Breast epithelium (tissue), 4 donors: ENCODE results near the gene DHX32. TPM values are rescaled to one million over a fixed set of nuclear protein-coding genes. Genes with fewer than 3 reads are reported as not detected.
"Not testable (repeated sequence)": the region's sequence is repeated elsewhere in the genome, so short reads cannot be mapped to it uniquely, and the experiment has no call there.

ENCODE experiments used
- DNase-seq, 2 donors: peaks; one replicate each; pipeline ENCODE4 v3.0.0-alpha.2; 2019; ENCODE audit warnings: low spot score in 2 of 2
- H3K27ac ChIP-seq, 2 donors: fragments of 200-600 bp; sonication (generic) in 1 of 2; one replicate each; pipeline ENCODE4 v1.5.1; 2016 to 2019; ENCODE audit warnings: mild to moderate bottlenecking in 1 of 2
- H3K27me3 ChIP-seq, 2 donors: fragments of 200-600 bp; sonication (generic) in 1 of 2; one replicate each; pipeline versions ENCODE4 v1.5.1 to v1.6.0; 2017 to 2019; ENCODE audit warnings: control low read depth in 1 of 2, mild to moderate bottlenecking in 1 of 2
- H3K36me3 ChIP-seq: fragments of 200-600 bp; one replicate; pipeline ENCODE4 v1.5.1; 2019
- H3K4me1 ChIP-seq, 2 donors: fragments of 200-600 bp; sonication (generic); one replicate each; pipeline ENCODE4 v1.5.1; 2016 to 2019; ENCODE audit warnings: control low read depth in 1 of 2
- H3K4me3 ChIP-seq, 3 donors: fragments of 200-600 bp; sonication (generic); 1 replicate in 2 of 3; 2 replicates in 1 of 3; pipeline ENCODE4 v1.5.1; 2016 to 2019; ENCODE audit warnings: mild to moderate bottlenecking in 3 of 3, moderate library complexity in 2 of 3
- H3K9me3 ChIP-seq, 2 donors: fragments of 200-600 bp; sonication (generic) in 1 of 2; one replicate each; pipeline ENCODE4 v1.5.1; 2016 to 2019; ENCODE audit warnings: control low read depth in 1 of 2
- CTCF ChIP-seq, 3 donors: fragments of 450-650 bp; IDR thresholded peaks; one replicate each; pipeline ENCODE4 v1.5.1; 2016 to 2017; ENCODE audit warnings: antibody characterized with exemption in 3 of 3, mild to moderate bottlenecking in 3 of 3, moderate library complexity in 3 of 3
- POLR2A ChIP-seq: fragments of 450-650 bp; IDR thresholded peaks from one replicate; pipeline ENCODE4 v1.6.1; 2016; ENCODE audit warnings: antibody characterized with exemption, mild to moderate bottlenecking, moderate library complexity
- POLR2AphosphoS5 ChIP-seq, 3 donors: sonication (generic); formaldehyde crosslinking; IDR thresholded peaks; one replicate each; pipeline ENCODE4 v1.6.1; 2017; ENCODE audit warnings: antibody characterized with exemption in 3 of 3
- intact Hi-C: fragments of 100-400 bp; cut with DNase I; formaldehyde crosslinking; loops from one replicate; pipeline ENCODE4 v1.15.1; 2023; ENCODE audit warnings: low total_unique reads
- total RNA-seq, 3 donors: library from RNA; depleted of rRNA; stranded (reverse); fragments of >200 nt; gene quantifications; one replicate each; pipeline ENCODE4 v1.1.0, GENCODE V29; 2016

DHX32 gene
- total RNA-seq, 3 donors from 2014 or later, result 18.1 to 54.6 (median 42.0) TPM

GRCh38 chr10:125911145-125911544 is 30.1 kb upstream of the DHX32 start:
- TF ChIP-seq POLR2A (no peak), CTCF (IDR thresholded peaks at IDR 0.05) (no peak), POLR2AphosphoS5 (IDR thresholded peaks at IDR 0.05) (no peak)
- intact Hi-C loops, result no loop called here
- Histone ChIP-seq H3K27ac (no peak overlapping the region), H3K4me1 (no peaks in the 10 kb centered on the region), H3K4me3 (no peak overlapping the region), H3K36me3 (no peaks in the 10 kb centered on the region), H3K9me3 (no peaks in the 10 kb centered on the region), H3K27me3 (no peaks in the 10 kb centered on the region)
- no peak for DNase-seq

- DNase-seq, H3K9me3 ChIP-seq, H3K4me3 ChIP-seq, H3K27me3 ChIP-seq, intact Hi-C loops, H3K36me3 ChIP-seq, H3K4me1 ChIP-seq, H3K27ac ChIP-seq: not testable (repeated sequence)
These were observed 28.4 kb upstream of the DHX32 start for GRCh38 chr10:125909491-125909890.

- H3K4me3 ChIP-seq, intact Hi-C loops, H3K36me3 ChIP-seq, H3K4me1 ChIP-seq, H3K27me3 ChIP-seq, DNase-seq, H3K9me3 ChIP-seq, H3K27ac ChIP-seq: not testable (repeated sequence)
These were observed 27.7 kb upstream of the DHX32 start for GRCh38 chr10:125908813-125909212.

- DNase-seq, H3K27ac ChIP-seq, H3K4me3 ChIP-seq, H3K4me1 ChIP-seq, H3K9me3 ChIP-seq, H3K36me3 ChIP-seq, H3K27me3 ChIP-seq, intact Hi-C loops: not testable (repeated sequence)
These were observed 26.5 kb upstream of the DHX32 start for GRCh38 chr10:125907598-125907997.

- H3K36me3 ChIP-seq, H3K4me1 ChIP-seq, H3K4me3 ChIP-seq, H3K9me3 ChIP-seq, H3K27me3 ChIP-seq, DNase-seq, intact Hi-C loops, H3K27ac ChIP-seq: not testable (repeated sequence)
These were observed 24.2 kb upstream of the DHX32 start for GRCh38 chr10:125905069-125905994.

GRCh38 chr10:125903135-125903640 is 22.1 kb upstream of the DHX32 start:
- H3K9me3 ChIP-seq, intact Hi-C loops, H3K36me3 ChIP-seq, DNase-seq, H3K27me3 ChIP-seq, H3K4me1 ChIP-seq, H3K4me3 ChIP-seq, H3K27ac ChIP-seq: not testable (repeated sequence)

DNA sequence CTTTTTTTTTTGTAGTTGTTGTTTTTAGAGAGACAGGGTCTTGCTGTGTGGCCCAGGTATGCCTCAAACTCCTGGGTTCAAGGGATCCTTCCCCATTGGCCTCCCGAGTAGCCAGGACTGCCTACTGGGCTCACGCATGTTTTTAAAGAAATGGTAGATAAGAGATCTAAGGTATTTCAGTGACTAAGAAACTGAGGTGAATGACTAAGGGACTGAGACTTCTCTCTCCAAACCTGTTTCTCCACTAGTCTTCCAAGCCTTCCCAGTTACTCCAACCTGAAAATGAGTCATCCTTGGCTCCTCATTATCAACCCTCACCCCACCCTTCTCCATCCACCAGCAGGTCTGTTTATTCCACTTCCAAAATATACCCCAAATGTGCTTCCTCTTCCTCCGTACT is 19.9 kb upstream of the DHX32 start:
- peak in 1 of 2 donors; percentile 27 for DNase-seq
- H3K27me3 ChIP-seq, intact Hi-C loops, H3K36me3 ChIP-seq, H3K4me1 ChIP-seq, H3K9me3 ChIP-seq, H3K4me3 ChIP-seq: not testable (repeated sequence)
- peak in 1 of 3 donors; percentile 41 for TF ChIP-seq POLR2AphosphoS5 (IDR thresholded peaks at IDR 0.05)
- H3K27ac ChIP-seq, result peak overlapping the region; percentile 75 to 79

GRCh38 chr10:125897317-125897716 is 16.2 kb upstream of the DHX32 start:
- H3K36me3 ChIP-seq, H3K9me3 ChIP-seq, H3K4me1 ChIP-seq, DNase-seq, intact Hi-C loops, H3K27me3 ChIP-seq: not testable (repeated sequence)
- peak overlapping the region in 1 of 2 donors; percentile 92 for H3K27ac ChIP-seq
- H3K4me3 ChIP-seq, result peak overlapping the region in 2 of 3 donors; percentile 75 to 92
